GM18499 (cell line): ENCODE results near the gene KLHDC7B.

Source experiments
- ATAC-seq: cut with Tn5 transposase; IDR thresholded peaks from one replicate; pipeline ENCODE4 v1.9.1; 2021; ENCODE audit warnings: moderate number of reproducible peaks; ENCODE audit not compliant: insufficient read depth, unreplicated experiment

The KLHDC7B gene

DNA sequence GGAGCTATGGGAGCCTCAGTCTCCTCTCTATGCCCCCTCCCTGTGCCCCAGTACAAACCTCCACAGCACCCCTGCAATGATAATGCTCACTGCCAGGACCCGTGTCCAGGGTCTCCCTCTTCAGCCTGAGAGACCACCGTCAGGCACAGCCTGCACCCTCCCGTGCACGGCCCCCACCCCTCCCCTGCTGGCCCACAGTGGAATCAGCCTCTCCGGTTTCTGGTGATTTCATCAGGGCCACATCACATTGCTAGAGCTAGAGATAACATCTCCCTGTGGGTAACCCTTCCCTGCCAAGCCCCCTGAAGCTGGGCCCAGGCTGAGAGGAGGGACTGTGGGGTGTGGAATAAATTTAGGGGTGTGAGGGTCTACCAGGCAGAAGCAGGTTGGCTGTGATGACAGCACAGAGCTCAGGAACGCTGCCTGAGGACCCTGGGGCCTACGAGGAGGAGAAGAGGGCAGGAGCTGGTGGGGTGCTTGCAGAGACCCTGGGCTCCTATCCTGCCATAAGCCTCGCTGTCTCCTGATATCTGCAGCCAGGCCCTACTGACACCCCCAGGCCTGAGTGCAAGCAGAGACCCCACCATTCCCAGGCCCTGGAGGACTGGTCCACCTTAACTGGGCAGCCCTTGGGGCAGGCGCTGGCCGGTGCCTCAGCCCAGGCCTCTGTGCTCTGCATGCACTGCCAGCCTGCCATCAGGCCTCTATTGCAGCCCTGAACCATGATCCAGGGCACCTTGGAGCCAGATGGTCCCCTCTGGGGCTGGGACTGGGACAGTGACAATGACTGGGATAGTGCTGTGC is at the start of gene KLHDC7B:
Gene KLHDC7B, plus strand, starts transcription at position 378 of the 804 bp plus-strand sequence. Its CDS starts 345 bp downstream, at position 723.
- ATAC-seq, result no peak

- no peak for ATAC-seq
Measured at GRCh38 chr22:50497093-50497492, 48.6 kb upstream of the KLHDC7B start.

GRCh38 chr22:50498322-50498890 is 47.3 kb upstream of the KLHDC7B start:
- ATAC-seq, result no peak

- no peak for ATAC-seq
Measured at GRCh38 chr22:50500452-50500851, 45.2 kb upstream of the KLHDC7B start.

DNA sequence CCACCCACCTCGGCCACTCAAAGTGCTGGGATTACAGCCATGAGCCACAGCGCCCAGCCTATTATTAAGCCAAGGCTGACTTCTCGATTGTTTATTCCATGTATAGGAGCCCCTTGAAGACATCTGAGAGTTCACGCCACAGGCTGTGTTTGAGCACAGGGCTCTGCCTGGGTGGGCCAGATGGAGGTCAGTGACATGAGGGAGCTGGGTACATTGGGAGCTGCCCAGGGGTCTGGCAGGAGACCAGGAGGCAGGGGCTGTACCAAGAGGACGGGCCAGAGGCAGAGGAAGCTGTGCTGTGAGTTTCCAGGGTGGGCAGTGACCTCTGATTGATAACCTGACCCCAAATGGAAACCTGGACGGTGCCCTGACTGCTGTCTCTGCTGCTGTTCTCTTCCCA is 43.6 kb upstream of the KLHDC7B start:
- no peak for ATAC-seq

DNA sequence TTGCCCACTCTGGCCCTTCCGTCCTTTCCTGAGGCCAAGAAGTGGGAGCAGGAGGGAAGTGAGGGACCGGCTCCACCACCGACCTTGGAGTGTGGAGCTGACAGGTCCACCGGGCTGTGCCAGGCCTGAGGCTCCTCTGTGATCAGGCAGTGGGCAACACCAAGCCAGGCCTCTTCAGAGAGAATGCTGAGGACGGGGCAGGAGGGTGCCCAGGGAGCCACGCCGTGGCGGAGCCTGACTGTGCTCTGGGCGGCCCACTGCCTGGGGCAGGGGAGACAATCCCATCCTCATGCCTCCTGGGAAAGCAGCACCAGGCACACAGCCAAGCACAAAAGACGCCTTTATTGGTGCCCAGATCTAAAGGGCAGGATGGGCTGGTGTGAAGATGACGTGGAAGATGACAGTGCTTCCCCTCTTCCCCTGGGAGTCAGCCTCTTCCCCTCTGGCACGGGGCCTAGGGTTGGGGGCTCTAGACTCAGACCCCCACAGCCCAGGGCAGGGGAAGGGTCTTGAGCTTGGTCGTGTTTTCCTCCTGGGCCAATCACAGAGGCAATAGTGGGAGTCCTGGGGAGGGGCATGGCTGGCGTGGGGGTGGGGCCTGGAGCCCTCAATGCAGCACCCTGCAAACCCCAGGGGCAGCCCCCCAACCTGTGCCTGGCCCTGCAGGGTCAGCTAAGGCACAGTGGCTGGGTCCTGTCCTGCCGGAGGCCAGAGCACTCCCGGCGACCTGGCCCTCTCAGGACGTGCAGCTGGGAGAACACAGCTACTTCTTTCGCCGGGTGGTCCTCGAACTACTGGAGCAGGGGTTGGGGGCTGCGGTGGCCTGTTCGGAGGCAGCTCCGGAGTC is 42.8 kb upstream of the KLHDC7B start:
- ATAC-seq, result no peak

DNA sequence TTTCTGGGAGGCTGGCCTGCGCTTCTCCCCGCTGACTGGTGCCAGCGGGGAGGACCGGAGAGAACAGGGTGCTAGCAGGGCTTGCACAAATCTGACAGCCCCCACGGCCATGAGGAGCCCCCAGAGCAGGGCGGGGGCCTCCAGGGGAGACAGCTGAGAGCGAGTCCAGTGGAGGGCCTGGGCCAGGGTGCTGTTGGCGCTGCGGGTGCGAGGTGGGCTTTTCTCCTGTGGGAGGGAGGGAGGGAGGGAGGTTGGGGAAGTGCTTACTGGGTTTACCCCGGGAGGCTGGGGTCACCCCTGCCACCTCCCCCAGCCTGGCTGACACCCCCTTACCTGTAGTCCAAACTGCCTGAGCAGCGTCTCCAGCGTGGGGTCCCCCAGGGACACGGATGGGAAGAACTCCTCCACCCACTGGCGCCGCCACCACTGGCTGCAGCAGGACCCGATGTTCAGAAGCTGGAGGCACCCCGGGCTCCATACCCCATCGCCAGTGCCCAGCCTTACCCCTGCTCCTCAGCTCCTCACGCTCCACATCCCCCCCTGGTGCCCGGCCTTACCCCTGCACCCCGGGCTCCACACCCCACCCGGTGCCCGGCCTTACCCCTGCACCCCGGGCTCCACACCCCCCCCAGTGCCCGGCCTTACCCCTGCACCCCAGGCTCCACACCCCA is 42.1 kb upstream of the KLHDC7B start:
- ATAC-seq, result no peak

DNA sequence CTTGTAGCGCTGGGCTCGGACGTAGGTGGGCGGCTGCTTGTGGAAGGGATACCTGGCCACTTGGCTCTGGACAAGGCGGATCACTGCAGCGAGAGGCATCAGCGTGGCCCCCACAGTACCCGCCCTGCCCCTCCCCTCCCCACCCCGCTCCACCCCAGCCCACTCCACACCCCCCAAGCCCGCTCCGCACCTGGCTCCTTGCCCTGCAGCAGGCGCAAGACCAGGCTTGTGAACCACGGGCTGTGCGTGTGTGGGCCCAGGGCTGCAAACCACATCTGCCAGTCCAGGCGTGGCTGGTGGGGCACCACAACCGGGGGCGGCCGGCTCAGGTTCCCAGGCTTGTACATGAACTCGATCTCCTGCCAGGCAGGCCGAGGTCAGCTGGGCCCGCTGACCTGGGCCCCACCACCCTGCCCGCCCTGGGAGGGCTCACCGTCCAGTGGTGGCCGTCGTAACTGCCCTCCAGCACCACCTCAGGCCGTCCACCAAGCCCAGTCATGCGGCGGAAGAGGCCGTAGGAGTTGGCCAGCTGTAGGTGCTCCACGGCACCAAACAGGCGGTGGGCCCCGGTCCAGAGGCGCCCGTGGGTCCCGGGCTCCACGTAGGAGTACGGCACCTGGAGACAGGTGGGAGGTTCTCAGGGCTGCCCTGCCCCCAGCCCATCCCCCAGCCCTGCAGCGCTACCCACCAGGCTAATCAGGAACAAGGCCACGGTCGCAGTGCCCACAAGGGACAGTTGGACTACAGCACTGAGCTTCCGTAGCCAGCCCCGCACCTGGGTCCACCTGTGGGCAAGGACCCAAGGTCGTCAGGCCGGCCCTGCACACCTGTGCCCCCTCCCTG is 41.1 kb upstream of the KLHDC7B start:
- ATAC-seq, result no peak

GRCh38 chr22:50505276-50505775 is 40.4 kb upstream of the KLHDC7B start:
- no peak for ATAC-seq

DNA sequence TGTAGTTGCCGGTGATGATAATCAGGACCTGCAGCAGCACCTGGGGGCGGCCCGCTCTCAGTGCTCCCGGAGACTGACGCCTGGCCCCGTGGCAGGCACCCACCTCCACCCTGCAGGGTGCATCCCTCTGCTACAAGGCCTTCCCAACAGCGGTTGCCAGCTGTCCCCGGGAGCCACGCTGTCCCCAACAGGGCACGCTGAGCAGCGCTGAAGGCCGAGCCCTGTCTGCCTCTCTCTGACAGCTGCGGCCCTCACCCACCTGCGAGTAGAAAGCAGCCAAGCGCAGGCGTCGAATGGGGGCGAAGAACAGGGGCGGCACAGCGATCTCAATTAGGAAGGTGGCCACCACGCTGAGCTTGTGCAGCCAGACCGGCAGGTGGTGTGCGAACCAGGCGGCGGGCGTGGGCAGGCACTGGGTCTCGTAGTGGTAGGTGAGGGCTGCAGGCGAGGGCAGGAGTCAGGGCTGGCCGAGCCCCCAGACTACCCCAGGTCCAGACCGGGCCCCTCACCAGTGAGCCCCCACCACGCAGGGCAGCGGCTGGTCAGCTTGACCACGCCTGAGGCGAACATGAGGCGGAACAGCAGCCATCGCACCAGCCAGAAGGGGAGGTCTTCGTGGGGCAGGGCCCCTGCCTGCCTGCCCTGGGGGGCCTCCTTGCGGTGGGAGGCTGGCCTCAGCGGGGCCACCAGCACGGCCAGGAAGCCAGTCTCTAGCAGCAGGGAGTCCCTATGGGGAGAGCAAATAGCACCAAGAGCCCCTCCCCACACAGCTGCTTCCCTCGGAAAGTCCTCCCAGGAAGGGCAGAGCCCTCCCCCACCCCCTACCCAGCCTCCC is 39.7 kb upstream of the KLHDC7B start:
- no peak for ATAC-seq

DNA sequence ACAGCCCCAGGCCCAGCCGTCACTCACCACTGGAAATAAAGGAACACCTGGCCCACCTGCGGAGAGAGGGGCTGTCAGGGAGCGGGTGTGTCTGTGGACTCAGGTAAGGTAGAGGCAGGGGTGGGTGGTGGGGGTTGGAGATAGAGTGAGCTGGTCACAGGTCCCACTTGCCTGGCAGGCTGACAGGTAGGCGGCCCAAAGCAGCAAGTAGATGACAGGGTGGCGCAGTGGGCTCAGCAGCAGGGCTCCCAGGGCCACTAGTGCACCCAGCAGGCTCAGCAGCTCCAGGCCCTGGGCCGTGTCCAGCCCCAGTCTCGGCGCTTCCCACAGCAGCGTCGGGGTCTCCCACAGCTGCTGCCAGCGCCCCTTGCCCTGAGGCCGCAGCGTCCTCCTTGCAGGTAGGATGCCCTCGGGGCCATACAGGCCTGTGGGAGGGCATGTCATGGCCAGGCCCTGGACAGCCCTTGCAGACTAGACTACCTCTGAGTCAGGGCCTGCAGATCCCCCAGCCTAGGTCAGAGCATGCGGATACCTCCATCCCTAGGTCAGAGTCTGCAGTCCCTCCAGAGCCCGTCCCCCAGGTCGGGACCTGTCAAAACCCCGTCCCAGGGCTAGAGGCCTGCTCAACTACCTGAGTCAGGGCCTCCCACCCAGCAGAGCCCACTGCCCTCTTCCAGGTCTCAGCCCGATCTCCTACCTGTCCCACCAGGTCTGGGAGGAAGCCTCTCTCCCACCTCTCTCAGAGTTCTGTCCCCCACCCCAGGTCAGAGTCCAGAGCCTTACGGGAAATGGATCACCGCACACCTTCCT is 38.9 kb upstream of the KLHDC7B start:
- ATAC-seq, result no peak

- ATAC-seq, result no peak
Measured at GRCh38 chr22:50507421-50507990, 38.2 kb upstream of the KLHDC7B start, which contains the start of gene LMF2. TSS of gene LMF2 (minus strand) at chr22:50507702. CDS start at chr22:50507675, 27 bp downstream.

DNA sequence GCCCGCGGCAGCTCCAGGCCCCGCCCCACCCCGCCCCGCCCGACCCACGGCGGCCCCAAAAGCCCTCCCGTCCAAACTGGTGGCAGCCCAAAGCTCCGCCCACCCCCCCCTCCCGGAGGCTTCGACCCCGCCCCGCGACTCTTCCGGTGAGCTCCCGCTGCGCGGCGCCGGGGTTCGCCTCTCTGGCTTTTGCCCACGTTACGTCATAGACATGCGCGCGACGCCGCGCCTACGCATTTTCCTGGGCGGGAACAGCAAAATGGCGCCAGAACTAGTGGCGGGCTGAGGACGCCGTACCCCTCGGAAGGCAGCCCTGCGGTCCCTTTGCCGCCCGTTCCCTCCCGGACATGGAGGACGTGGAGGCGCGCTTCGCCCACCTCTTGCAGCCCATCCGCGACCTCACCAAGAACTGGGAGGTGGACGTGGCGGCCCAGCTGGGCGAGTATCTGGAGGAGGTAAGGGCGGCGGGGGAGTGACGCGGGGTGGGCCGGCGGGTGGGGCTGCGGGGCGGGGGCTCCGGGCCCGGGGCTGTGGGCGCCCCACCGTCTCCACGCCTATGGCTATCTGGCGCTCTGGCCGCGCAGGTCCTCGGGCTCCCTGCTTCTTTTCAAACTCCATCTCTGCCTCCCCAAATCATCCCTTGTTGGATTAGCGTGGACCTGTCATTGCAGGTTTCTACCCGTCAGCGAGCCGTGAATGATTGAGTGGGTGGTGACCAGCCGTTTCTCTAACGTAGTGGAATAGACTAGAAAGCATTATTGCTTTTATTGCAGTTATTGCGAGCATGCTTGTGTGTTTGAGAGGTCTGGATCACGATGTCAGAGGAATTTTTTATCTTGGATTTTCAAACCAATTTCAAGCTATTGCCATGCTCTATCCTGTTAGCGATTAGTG is 37.5 kb upstream of the KLHDC7B start, which contains the start of gene NCAPH2:
Gene NCAPH2, plus strand, starts transcription at position 234 of the 894 bp plus-strand sequence. Its CDS starts 114 bp downstream, at position 348.
- peak; percentile 40 for ATAC-seq

GRCh38 chr22:50508897-50509296 is 36.8 kb upstream of the KLHDC7B start:
- ATAC-seq, result no peak

DNA sequence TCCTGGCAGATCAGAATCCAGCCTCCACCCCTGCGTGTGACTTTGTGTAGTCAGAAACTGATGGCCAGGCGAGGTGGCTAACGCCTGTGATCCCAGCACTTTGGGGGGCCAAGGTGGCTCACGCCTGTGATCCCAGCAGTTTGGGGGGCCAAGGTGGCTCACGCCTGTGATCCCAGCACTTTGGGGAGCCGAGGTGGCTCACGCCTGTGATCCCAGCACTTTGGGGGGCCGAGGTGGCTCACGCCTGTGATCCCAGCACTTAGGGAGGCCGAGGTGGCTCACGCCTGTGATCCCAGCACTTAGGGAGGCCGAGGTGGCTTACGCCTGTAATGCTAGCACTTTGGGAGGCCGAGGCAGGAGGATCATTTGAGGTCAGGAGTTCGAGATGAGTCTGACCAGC is 32.5 kb upstream of the KLHDC7B start:
- ATAC-seq, result no peak

DNA sequence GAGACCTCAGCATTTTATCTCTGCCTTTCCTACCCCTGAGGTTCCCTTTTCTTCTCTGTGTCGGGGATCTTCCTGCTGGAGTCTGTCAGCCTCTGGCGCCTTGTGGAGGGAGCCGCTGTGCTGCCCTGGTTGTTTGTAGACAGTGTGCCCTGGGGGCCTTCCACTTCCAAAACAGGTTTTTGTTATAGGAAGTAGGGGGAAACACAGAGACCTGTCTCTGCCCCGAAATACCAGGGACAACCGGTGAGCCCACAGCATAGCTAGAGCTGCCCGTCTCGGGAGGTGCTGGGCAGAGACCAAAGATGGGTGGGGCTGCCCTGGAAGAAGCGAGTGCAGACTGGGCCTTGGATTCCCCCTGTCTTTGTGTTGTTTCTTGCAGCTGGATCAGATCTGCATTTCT is 29.6 kb upstream of the KLHDC7B start:
- no peak for ATAC-seq
